SU-DHL-6 (cell line): ENCODE measurements around the gene RSBN1L.

Experiments
- H2AFZ ChIP-seq: fragments of 200-600 bp; sonication (generic); 2 replicates; pipeline ENCODE4 v1.6.1; 2014; ENCODE audit warnings: low read depth, mild to moderate bottlenecking, moderate library complexity, mixed read lengths, antibody characterized with exemption, low read length; ENCODE audit not compliant: severe bottlenecking
- H3F3A ChIP-seq: fragments of 200-600 bp; shearing (Covaris generic); 2 replicates; pipeline ENCODE4 v1.6.0; 2016; ENCODE audit warnings: antibody characterized with exemption, mild to moderate bottlenecking; ENCODE audit not compliant: insufficient read depth
- H3K27ac ChIP-seq: fragments of 200-600 bp; sonication (generic); 2 replicates; pipeline ENCODE4 v1.5.1; 2016; ENCODE audit warnings: low read depth, mild to moderate bottlenecking, low read length, moderate library complexity, mixed read lengths
- H3K27me3 ChIP-seq: fragments of 200-600 bp; sonication (generic), shearing (Covaris generic); 2 replicates; pipeline ENCODE4 v1.6.0; 2014; ENCODE audit warnings: mild to moderate bottlenecking, low read length
- H3K36me3 ChIP-seq: fragments of 200-600 bp; sonication (generic); 2 replicates; pipeline ENCODE4 v1.6.1; 2014; ENCODE audit warnings: mild to moderate bottlenecking, low read length, mixed read lengths
- H3K4me2 ChIP-seq: fragments of 300-600, 200-600 bp; shearing (Covaris generic), sonication (generic); 2 replicates; pipeline ENCODE4 v1.6.0; 2014; ENCODE audit warnings: low read length, low read depth, mild to moderate bottlenecking; ENCODE audit not compliant: poor library complexity, severe bottlenecking
- H3K4me3 ChIP-seq: fragments of 200-600 bp; sonication (generic); 2 replicates; pipeline ENCODE4 v1.5.1; 2014; ENCODE audit warnings: antibody characterized with exemption, low read length, mild to moderate bottlenecking, mixed read lengths; ENCODE audit not compliant: insufficient read depth, poor library complexity, severe bottlenecking
- H3K79me2 ChIP-seq: fragments of 200-600 bp; sonication (generic); 2 replicates; pipeline ENCODE4 v1.6.1; 2014; ENCODE audit warnings: mild to moderate bottlenecking, low read length, moderate library complexity; ENCODE audit not compliant: insufficient read depth
- H3K9ac ChIP-seq: fragments of 200-600 bp; sonication (generic); 2 replicates; pipeline ENCODE4 v1.7.0; 2014; ENCODE audit warnings: mild to moderate bottlenecking, low read length
- H3K9me2 ChIP-seq: fragments of 200-600 bp; sonication (generic); replicated peaks from 2 replicates; pipeline ENCODE4 v1.6.1; 2014; ENCODE audit warnings: low read length; ENCODE audit not compliant: insufficient read depth
- H3K9me3 ChIP-seq: fragments of 200-600 bp; sonication (generic); 2 replicates; pipeline ENCODE4 v1.6.1; 2014; ENCODE audit warnings: low read length, mixed read lengths; ENCODE audit not compliant: insufficient read depth
- H4K20me1 ChIP-seq: fragments of 200-600 bp; sonication (generic); 2 replicates; pipeline ENCODE4 v1.6.1; 2014; ENCODE audit warnings: low read depth, mild to moderate bottlenecking, antibody characterized with exemption, low read length, moderate library complexity, mixed read lengths
- CTCF ChIP-seq: fragments of 200-600 bp; sonication (generic); IDR thresholded peaks from one replicate; pipeline ENCODE4 v1.5.1; 2017; ENCODE audit warnings: antibody characterized with exemption, mild to moderate bottlenecking, low read length, moderate library complexity; ENCODE audit not compliant: insufficient read depth, poor library complexity, severe bottlenecking
- EZH2phosphoT487 ChIP-seq: fragments of 200-600 bp; sonication (generic), shearing (Covaris generic); conservative IDR thresholded peaks from 2 replicates; pipeline ENCODE4 v1.6.1; 2018; ENCODE audit warnings: mild to moderate bottlenecking, antibody characterized with exemption, low read length, moderate library complexity, mixed read lengths

Gene RSBN1L

GRCh38 chr7:77791956-77792355 is 95.7 kb downstream of the RSBN1L start:
- no peak overlapping the region for H3K9ac ChIP-seq
- peaks cover 39% of the 10 kb centered on the region for H3K79me2 ChIP-seq
- H3K36me3 ChIP-seq = peaks cover 4% of the 10 kb centered on the region
- no peak overlapping the region for H2AFZ ChIP-seq
- H3F3A ChIP-seq = peaks cover 31% of the 10 kb centered on the region
- no peak overlapping the region for H3K4me2 ChIP-seq
- no peaks in the 10 kb centered on the region for H3K9me2 ChIP-seq
- H3K27ac ChIP-seq = peak overlapping the region; percentile 14
- H4K20me1 ChIP-seq = no peaks in the 10 kb centered on the region; the same call in none of the 2 replicates
- H3K27me3 ChIP-seq = no peaks in the 10 kb centered on the region
- H3K9me3 ChIP-seq = no peaks in the 10 kb centered on the region
- TF ChIP-seq EZH2phosphoT487 (no peak), CTCF (no peak)
- H3K4me3 ChIP-seq = no peak overlapping the region

- Histone ChIP-seq H3K36me3 (peaks cover 4% of the 10 kb centered on the region), H3K79me2 (peaks cover 56% of the 10 kb centered on the region), H3K27me3 (no peaks in the 10 kb centered on the region), H2AFZ (no peak overlapping the region), H3K9me2 (no peaks in the 10 kb centered on the region), H3F3A (peaks cover 21% of the 10 kb centered on the region), H3K9me3 (no peaks in the 10 kb centered on the region), H3K27ac (no peak overlapping the region), H3K4me2 (peak overlapping the region; percentile 85), H3K9ac (no peak overlapping the region), H3K4me3 (no peak overlapping the region), H4K20me1 (no peaks in the 10 kb centered on the region; the same call in none of the 2 replicates)
- no peak for TF ChIP-seq CTCF
- no peak for TF ChIP-seq EZH2phosphoT487
These were observed 97.7 kb downstream of the RSBN1L start for GRCh38 chr7:77794000-77794399.

- peaks cover 34% of the 10 kb centered on the region for H3F3A ChIP-seq
- peaks cover 6% of the 10 kb centered on the region for H4K20me1 ChIP-seq
- H3K36me3 ChIP-seq = peaks cover 6% of the 10 kb centered on the region
- H3K9me2 ChIP-seq = no peaks in the 10 kb centered on the region
- H3K4me3 ChIP-seq = peak overlapping the region; percentile 72
- no peaks in the 10 kb centered on the region for H3K27me3 ChIP-seq
- no peaks in the 10 kb centered on the region for H3K9me3 ChIP-seq
- no peak overlapping the region for H2AFZ ChIP-seq
- TF ChIP-seq EZH2phosphoT487 (no peak), CTCF (no peak)
- peak overlapping the region; percentile 85 for H3K4me2 ChIP-seq
- H3K9ac ChIP-seq = peak overlapping the region; percentile 79
- peak overlapping the region; percentile 56 for H3K27ac ChIP-seq
- H3K79me2 ChIP-seq = peaks cover 77% of the 10 kb centered on the region
These were observed 99.8 kb downstream of the RSBN1L start for GRCh38 chr7:77796109-77796508.
